Measurements from ENCODE around the gene NOS1AP. TPM values are rescaled to one million over a fixed set of nuclear protein-coding genes. Genes with fewer than 3 reads are reported as not detected.
"Not testable (repeated sequence)": the region's sequence is repeated elsewhere in the genome, so short reads cannot be mapped to it uniquely, and the experiment has no call there.

NOS1AP gene
- total RNA-seq, 4 donors from 2014 or later: 0.99 to 9.0 (median 4.0) TPM

DNA sequence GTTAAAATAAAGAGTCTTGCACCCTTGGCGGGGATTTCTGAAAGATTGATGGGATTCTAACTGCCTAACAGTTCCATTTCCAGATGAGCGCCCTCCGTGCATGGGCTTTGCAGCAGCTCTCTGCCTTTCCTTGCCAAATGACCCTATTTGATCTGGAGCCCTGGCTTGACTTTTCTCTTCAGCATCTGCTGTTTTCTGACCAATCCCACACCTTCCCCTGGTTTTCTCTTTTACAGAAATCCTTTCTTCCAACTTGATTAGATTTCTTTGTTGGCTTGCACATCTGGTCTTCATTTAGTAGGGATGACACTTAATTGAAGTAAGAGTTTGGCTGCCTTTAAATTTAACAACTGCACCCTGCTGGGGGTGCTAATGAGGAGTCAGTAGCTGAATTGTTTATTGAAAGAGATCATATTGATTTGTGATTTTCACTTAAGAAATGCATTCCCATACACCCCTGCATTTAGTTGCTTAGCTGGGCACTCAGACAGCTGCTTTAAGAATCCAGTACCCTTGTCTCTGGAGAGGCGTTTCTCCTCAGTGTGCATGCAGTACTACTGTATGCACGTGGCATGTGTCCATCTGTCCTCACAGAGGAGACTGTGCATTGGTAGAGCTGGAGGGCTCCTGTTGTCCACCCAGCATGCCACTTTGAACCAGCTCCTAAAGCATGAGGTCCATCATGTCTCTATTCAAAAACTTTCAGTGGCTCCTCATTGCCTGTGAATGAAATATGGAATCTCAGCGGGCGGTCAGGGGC lies 99.7 kb downstream of the NOS1AP start:
- Histone ChIP-seq H3K9me3 (no peaks in the 10 kb centered on the region), H3K4me1 (peaks cover 0 to 16% (median 8%) of the 10 kb centered on the region in 4 donors), H3K4me3 (no peak overlapping the region), H3K27me3 (no peaks in the 10 kb centered on the region), H3K36me3 (no peaks in the 10 kb centered on the region), H3K27ac (replicated peaks in 1 of 4) (no peak overlapping the region)
- WGBS: 70% methylated on average over 7 of the region's 7 CpGs
- TF ChIP-seq POLR2A (IDR thresholded peaks at IDR 0.05; ENCODE audit: low read depth): no peak
- TF ChIP-seq, protein P1, sequence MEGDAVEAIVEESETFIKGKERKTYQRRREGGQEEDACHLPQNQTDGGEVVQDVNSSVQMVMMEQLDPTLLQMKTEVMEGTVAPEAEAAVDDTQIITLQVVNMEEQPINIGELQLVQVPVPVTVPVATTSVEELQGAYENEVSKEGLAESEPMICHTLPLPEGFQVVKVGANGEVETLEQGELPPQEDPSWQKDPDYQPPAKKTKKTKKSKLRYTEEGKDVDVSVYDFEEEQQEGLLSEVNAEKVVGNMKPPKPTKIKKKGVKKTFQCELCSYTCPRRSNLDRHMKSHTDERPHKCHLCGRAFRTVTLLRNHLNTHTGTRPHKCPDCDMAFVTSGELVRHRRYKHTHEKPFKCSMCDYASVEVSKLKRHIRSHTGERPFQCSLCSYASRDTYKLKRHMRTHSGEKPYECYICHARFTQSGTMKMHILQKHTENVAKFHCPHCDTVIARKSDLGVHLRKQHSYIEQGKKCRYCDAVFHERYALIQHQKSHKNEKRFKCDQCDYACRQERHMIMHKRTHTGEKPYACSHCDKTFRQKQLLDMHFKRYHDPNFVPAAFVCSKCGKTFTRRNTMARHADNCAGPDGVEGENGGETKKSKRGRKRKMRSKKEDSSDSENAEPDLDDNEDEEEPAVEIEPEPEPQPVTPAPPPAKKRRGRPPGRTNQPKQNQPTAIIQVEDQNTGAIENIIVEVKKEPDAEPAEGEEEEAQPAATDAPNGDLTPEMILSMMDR (IDR thresholded peaks at IDR 0.05): no peak
- no peak for TF ChIP-seq POLR2AphosphoS5 (IDR thresholded peaks at IDR 0.05)
- no peak for TF ChIP-seq EP300 (IDR thresholded peaks at IDR 0.05)
- intact Hi-C loops (cut with DNase I): no loop called here
- DNase-seq (ENCODE audit: extremely low spot score): no peak

DNA sequence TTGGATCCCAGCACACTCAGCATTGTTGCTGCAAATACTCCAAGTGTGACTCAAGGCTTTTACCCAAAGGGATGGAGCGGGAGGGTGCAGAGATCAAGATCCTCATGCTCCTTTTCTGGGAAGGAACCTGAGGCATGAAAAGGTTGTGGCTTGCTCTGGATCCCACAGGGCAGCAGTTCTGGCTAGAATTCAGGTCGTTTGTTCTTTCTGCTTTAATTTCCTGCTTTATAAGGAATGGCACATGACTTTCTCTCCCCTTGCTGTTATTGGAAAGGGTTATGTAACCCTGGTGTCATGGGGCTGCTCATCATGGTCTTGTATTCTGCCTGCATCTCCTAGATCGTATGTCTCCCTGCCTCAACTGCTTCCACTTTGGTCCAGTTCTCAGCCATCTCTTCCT lies 101.6 kb downstream of the NOS1AP start:
- H3K36me3 ChIP-seq: no peaks in the 10 kb centered on the region
- no peaks in the 10 kb centered on the region for H3K27me3 ChIP-seq
- no peak for TF ChIP-seq POLR2AphosphoS5 (IDR thresholded peaks at IDR 0.05)
- TF ChIP-seq POLR2A (IDR thresholded peaks at IDR 0.05; ENCODE audit: low read depth): no peak
- TF ChIP-seq, protein P1 (IDR thresholded peaks at IDR 0.05): no peak
- no peak for TF ChIP-seq EP300 (IDR thresholded peaks at IDR 0.05)
- H3K4me1 ChIP-seq: peaks cover 0 to 16% (median 8%) of the 10 kb centered on the region in 4 donors
- intact Hi-C loops (cut with DNase I): no loop called here
- WGBS: 63% methylated on average over 3 of the region's 3 CpGs
- H3K27ac ChIP-seq (replicated peaks in 1 of 4): no peak overlapping the region
- no peaks in the 10 kb centered on the region for H3K9me3 ChIP-seq
- no peak overlapping the region for H3K4me3 ChIP-seq
- DNase-seq (ENCODE audit: extremely low spot score): no peak

DNA sequence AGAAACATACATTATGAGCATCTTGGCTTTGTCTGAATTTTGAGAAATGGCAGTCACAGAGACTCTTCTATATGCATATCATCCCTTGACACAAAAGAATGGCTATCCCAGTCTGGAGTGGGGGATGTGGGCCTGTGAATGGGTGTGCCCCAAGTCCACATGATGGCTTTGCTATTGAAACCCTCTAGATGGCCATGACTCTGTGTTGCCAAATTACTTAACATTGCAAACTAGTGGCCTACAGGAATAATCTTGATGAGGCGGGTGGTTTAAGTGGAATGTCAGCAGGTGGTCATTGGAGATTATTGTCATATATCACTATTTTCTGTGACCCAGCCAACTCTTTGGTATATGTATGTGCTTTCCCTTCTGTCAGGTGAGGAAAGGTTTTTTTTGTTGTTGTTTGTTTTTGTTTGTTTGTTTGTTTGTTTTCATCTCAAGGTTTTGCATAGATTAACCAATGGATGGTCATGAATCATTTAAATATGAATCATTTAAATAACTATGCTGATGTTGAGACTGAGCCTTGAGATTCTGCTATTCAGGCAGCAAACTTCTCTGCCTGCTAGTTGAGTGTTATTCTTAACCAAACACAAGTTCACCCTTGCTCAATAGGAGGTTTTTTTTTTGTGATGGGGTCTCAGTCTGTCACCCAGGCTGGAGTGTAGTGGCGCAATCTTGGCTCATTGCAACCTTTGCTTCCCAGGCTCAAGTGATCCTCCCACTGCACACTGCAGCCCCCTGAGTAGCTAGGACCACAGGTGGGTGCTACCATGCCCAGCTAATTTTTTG lies 103.0 kb downstream of the NOS1AP start:
- H3K27me3 ChIP-seq: no peaks in the 10 kb centered on the region

DNA sequence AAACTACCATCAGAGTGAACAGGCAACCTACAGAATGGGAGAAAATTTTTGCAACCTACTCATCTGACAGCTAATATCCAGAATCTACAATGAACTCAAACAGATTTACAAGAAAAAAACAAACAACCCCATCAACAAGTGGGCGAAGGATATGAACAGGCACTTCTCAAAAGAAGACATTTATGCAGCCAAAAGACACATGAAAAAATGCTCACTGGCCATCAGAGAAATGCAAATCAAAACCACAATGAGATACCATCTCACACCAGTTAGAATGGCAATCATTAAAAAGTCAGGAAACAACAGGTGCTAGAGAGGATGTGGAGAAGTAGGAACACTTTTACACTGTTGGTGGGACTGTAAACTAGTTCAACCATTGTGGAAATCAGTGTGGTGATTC lies 104.1 kb downstream of the NOS1AP start:
- 94% methylated on average over 1 of the region's 1 CpG for WGBS
- intact Hi-C loops (cut with DNase I); H3K27me3 ChIP-seq; DNase-seq (ENCODE audit: extremely low spot score); H3K4me3 ChIP-seq; H3K9me3 ChIP-seq; H3K27ac ChIP-seq (replicated peaks in 1 of 4); H3K36me3 ChIP-seq: not testable (repeated sequence)
- peaks cover 0 to 19% (median 5%) of the 10 kb centered on the region in 4 donors for H3K4me1 ChIP-seq

More for the DNA sequence above, 103.0 kb downstream of the NOS1AP start:
- Histone ChIP-seq H3K27ac (replicated peaks in 1 of 4) (no peak overlapping the region), H3K4me3 (no peak overlapping the region), H3K9me3 (no peaks in the 10 kb centered on the region), H3K4me1 (peaks cover 0 to 16% (median 8%) of the 10 kb centered on the region in 4 donors), H3K36me3 (no peaks in the 10 kb centered on the region)
- no peak for TF ChIP-seq POLR2AphosphoS5 (IDR thresholded peaks at IDR 0.05)
- no peak for TF ChIP-seq EP300 (IDR thresholded peaks at IDR 0.05)
- no peak for TF ChIP-seq POLR2A (IDR thresholded peaks at IDR 0.05; ENCODE audit: low read depth)
- TF ChIP-seq, protein P1 (IDR thresholded peaks at IDR 0.05): no peak
- intact Hi-C loops (cut with DNase I): no loop called here
- 93% methylated on average over 1 of the region's 2 CpGs for WGBS
- DNase-seq (ENCODE audit: extremely low spot score): no peak

DNA sequence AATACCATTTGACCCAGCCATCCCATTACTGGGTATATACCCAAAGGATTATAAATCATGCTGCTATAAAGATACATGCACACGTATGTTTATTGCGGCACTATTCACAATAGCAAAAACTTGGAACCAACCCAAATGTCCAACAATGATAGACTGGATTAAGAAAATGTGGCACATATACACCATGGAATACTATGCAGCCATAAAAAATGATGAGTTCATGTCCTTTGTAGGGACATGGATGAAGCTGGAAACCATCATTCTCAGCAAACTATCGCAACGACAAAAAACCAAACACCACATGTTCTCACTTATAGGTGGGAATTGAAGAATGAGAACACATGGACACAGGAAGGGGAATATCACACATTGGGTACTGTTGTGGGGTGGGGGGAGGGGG lies 104.5 kb downstream of the NOS1AP start:
- H3K4me3 ChIP-seq; H3K9me3 ChIP-seq; DNase-seq (ENCODE audit: extremely low spot score); H3K27me3 ChIP-seq; H3K27ac ChIP-seq (replicated peaks in 1 of 4); H3K36me3 ChIP-seq; intact Hi-C loops (cut with DNase I): not testable (repeated sequence)
- WGBS: 100% methylated on average over 2 of the region's 4 CpGs
- peaks cover 0 to 15% (median 2%) of the 10 kb centered on the region in 4 donors for H3K4me1 ChIP-seq

Measured in esophagus muscularis mucosa (tissue), 4 donors.